Kidney (tissue), 14 donors: Measurements from ENCODE around the gene CXCL3. TPM values are rescaled to one million over a fixed set of nuclear protein-coding genes. Genes with fewer than 3 reads are reported as not detected.

Experiments
- DNase-seq, 5 donors: peaks; one replicate each; pipeline ENCODE4 v3.0.0-alpha.2; 2013 to 2020
- FAIRE-seq: peaks from 2 replicates; lab custom pipeline; 2012; peaks lifted over from hg19 to GRCh38; lab: Jason Lieb, UNC
- H3K27ac ChIP-seq, 2 donors: one replicate each; pipeline ENCODE4 v1.7.0; 2013; ENCODE audit warnings: low read depth in 2 of 2, low read length in 2 of 2, inconsistent platforms in 1 of 2
- H3K27me3 ChIP-seq: one replicate; pipeline ENCODE4 v1.7.1; 2013; ENCODE audit warnings: low read length, inconsistent platforms; ENCODE audit not compliant: control insufficient read depth, insufficient read depth
- H3K36me3 ChIP-seq, 3 donors: one replicate each; pipeline versions ENCODE4 v1.7.0 to v1.7.1; 2013; ENCODE audit warnings: low read length in 3 of 3, control low read depth in 1 of 3, inconsistent platforms in 1 of 3; ENCODE audit not compliant: insufficient read depth in 3 of 3, control insufficient read depth in 2 of 3
- H3K4me1 ChIP-seq, 3 donors: one replicate each; pipeline versions ENCODE4 v1.7.0 to v1.7.1; 2013; ENCODE audit warnings: low read length in 3 of 3, inconsistent platforms in 1 of 3, low read depth in 1 of 3; ENCODE audit not compliant: control insufficient read depth in 2 of 3, insufficient read depth in 2 of 3
- H3K4me3 ChIP-seq, 3 donors: one replicate each; pipeline versions ENCODE4 v1.7.0 to v1.8.1; 2013; ENCODE audit warnings: low read length in 3 of 3, control low read depth in 1 of 3, inconsistent platforms in 1 of 3
- H3K9ac ChIP-seq, 3 donors: one replicate each; pipeline versions ENCODE4 v1.7.0 to v1.7.1; 2013; ENCODE audit warnings: low read length in 3 of 3, control low read depth in 1 of 3, inconsistent platforms in 1 of 3
- H3K9me3 ChIP-seq, 3 donors: one replicate each; pipeline versions ENCODE4 v1.7.0 to v1.7.1; 2013; ENCODE audit warnings: low read length in 3 of 3, control low read depth in 1 of 3, inconsistent platforms in 1 of 3; ENCODE audit not compliant: control insufficient read depth in 2 of 3, insufficient read depth in 1 of 3
- intact Hi-C: fragments of 100-400 bp; cut with DNase I; formaldehyde crosslinking; loops from one replicate; pipeline ENCODE4 v1.11.1; 2022
- polyA plus RNA-seq: library from polyadenylated mRNA; stranded (reverse); fragments of 350-450 nt; fragmentation: Illumina TruSeq; extraction: RNeasy Lipid Tissue Mini Kit (QIAGEN cat#74804); gene quantifications from one replicate; pipeline ENCODE4 v1.2.3, GENCODE V29; 2014; ENCODE audit warnings: low read depth, low replicate concordance; ENCODE audit not compliant: insufficient read depth
- total RNA-seq: library from RNA; stranded (reverse); fragmentation: NEBNext Ultra II Directional; extraction: Animal tissue kit (Norgen Biotek cat#: 25700); gene quantifications from one replicate; pipeline ENCODE4 v1.2.1, GENCODE V29; 2021
- TF ChIP-seq, protein P1 (sequence below): IDR thresholded peaks from 3 replicates; pipeline ENCODE4 v1.5.1; 2012; ENCODE audit warnings: mild to moderate bottlenecking, moderate library complexity, borderline replicate concordance; ENCODE audit not compliant: insufficient read depth; ENCODE audit errors: extremely low read depth
- donor health status: control.
- donor health status: control.
- donor health status: control.
- donor health status: control.
- donor health status: control.
- donor health status: DM: yes; HTN: yes; CAD: no.
- donor health status: Normal renal cell carcinoma (clear cell type).

Gene CXCL3
- total and polyA plus RNA-seq, 2 donors from 2014 or later = 0.97 to 2.8 TPM

DNA sequence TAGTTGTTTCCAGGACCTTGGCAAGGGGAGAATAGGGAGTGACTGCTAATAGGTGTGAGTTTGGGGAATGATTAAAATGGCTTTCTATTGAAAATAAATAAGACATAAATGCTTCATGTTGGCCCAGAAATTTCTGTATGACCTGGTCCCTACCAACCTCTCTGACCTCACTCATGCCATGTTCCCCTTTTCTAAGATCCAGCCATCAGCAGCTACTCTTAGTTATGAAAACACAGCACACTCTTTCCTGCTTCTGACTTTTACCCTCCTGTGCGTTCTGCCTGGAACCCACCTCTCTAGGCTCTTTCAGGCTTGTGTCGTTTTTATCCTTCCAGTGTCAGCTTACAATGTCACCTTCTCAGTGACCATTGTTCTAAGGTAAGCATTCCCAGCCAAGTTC is 25.2 kb downstream of the CXCL3 start:
- Histone ChIP-seq H3K27ac (no peak overlapping the region), H3K9ac (no peak overlapping the region), H3K9me3 (no peaks in the 10 kb centered on the region), H3K4me3 (no peak overlapping the region), H3K27me3 (no peaks in the 10 kb centered on the region), H3K36me3 (no peaks in the 10 kb centered on the region), H3K4me1 (no peaks in the 10 kb centered on the region)
- TF ChIP-seq, protein P1, sequence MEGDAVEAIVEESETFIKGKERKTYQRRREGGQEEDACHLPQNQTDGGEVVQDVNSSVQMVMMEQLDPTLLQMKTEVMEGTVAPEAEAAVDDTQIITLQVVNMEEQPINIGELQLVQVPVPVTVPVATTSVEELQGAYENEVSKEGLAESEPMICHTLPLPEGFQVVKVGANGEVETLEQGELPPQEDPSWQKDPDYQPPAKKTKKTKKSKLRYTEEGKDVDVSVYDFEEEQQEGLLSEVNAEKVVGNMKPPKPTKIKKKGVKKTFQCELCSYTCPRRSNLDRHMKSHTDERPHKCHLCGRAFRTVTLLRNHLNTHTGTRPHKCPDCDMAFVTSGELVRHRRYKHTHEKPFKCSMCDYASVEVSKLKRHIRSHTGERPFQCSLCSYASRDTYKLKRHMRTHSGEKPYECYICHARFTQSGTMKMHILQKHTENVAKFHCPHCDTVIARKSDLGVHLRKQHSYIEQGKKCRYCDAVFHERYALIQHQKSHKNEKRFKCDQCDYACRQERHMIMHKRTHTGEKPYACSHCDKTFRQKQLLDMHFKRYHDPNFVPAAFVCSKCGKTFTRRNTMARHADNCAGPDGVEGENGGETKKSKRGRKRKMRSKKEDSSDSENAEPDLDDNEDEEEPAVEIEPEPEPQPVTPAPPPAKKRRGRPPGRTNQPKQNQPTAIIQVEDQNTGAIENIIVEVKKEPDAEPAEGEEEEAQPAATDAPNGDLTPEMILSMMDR = no peak
- no peak for DNase-seq
- FAIRE-seq = no peak
- intact Hi-C loops = no loop called here

DNA sequence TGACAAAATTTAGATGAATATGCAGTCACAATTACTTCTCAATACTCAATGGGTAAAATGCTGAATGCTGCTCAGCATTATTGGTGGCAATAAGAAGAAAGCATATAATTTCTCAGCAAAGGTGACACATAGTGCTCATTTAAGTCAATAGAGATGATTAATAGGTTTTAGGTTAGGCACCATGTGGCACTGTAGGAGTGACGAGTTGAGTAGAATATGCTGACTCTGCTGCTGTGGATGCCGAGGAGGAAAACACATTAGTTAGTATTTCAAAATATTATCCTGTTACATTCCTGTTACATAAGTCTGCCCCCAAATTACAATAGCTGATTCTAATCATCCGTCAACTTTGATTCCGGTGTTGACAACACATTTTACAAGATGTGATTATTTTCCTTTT is 26.4 kb downstream of the CXCL3 start:
- Histone ChIP-seq H3K4me3 (no peak overlapping the region), H3K27me3 (no peaks in the 10 kb centered on the region), H3K27ac (no peak overlapping the region), H3K9ac (no peak overlapping the region), H3K4me1 (no peaks in the 10 kb centered on the region), H3K9me3 (no peaks in the 10 kb centered on the region), H3K36me3 (no peaks in the 10 kb centered on the region)
- TF ChIP-seq, protein P1 = no peak
- no peak for DNase-seq
- intact Hi-C loops = no loop called here
- FAIRE-seq = no peak

DNA sequence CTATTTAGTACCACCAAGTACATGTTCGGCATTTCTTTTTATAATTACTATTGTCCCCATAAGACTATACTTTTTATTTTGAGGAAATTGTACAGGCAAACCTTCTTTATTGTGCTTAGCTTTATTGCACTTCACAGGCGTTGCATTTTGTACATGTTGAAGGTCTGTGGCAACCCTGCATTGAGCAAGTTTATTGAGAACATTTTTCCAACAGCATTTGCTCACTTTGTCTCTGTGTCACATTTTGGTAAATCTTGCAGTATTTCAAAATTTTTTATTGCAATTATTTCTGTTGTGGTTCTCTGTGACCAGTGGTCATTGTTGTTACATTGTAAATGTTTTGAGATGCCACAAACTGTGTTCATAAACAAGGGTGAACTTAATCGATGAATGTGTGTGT is 29.2 kb downstream of the CXCL3 start:
- H3K36me3 ChIP-seq = no peaks in the 10 kb centered on the region
- intact Hi-C loops = no loop called here
- H3K4me3 ChIP-seq = no peak overlapping the region
- no peaks in the 10 kb centered on the region for H3K4me1 ChIP-seq
- no peak overlapping the region for H3K9ac ChIP-seq
- TF ChIP-seq, protein P1 = no peak
- FAIRE-seq = no peak
- H3K27me3 ChIP-seq = no peaks in the 10 kb centered on the region
- DNase-seq = no peak
- H3K27ac ChIP-seq = no peak overlapping the region
- no peaks in the 10 kb centered on the region for H3K9me3 ChIP-seq

DNA sequence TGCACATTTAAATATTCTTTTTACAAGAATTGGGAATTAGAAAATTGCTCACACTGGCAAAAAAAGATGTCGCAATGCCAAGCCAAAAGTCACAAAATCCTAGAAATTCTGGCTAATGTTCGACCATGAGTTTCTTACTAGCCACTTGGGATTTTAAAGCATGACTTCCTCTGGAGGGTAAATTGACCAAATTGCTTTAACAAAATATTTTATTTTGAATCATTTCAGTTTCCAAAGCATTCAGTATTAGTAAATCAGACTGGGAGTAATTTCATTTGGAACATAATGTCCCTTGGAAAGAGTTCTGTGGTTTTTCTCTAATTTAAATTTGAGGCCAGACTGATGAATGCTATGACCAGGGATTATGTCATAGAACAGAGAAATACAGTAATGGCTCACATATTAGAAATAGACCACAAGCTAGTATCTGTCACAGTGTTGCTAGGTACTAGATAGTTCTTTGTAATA is 32.4 kb downstream of the CXCL3 start:
- no peaks in the 10 kb centered on the region for H3K27me3 ChIP-seq
- no peaks in the 10 kb centered on the region for H3K9me3 ChIP-seq
- H3K36me3 ChIP-seq = no peaks in the 10 kb centered on the region
- H3K9ac ChIP-seq = no peak overlapping the region
- no peaks in the 10 kb centered on the region for H3K4me1 ChIP-seq
- FAIRE-seq (no peak), DNase-seq (no peak)
- TF ChIP-seq, protein P1 = no peak
- H3K27ac ChIP-seq = no peak overlapping the region
- intact Hi-C loops = no loop called here
- no peak overlapping the region for H3K4me3 ChIP-seq
